Measurements from ENCODE around the gene BRICD5.

BRICD5 gene

GRCh38 chr16:2251296-2252111 lies 40.8 kb upstream of the BRICD5 start, which contains the start of gene ECI1 (continued):
- TF ChIP-seq ZNF677 (tag by site-specific recombination; IDR thresholded peaks at IDR 0.05) (0 out of 2 replicates have a peak, but pooled peaks have one; percentile 52), MEIS1 (CRISPR knock-in tag; IDR thresholded peaks at IDR 0.05; ENCODE audit: borderline replicate concordance) (no peak), ZNF777 (tag by site-specific recombination; IDR thresholded peaks at IDR 0.05; ENCODE audit: borderline replicate concordance) (no peak), EGR2 (tag by site-specific recombination; IDR thresholded peaks at IDR 0.05; ENCODE audit: low read depth) (peak; percentile 80), ZNF19 (tag by site-specific recombination; IDR thresholded peaks at IDR 0.05; ENCODE audit: low read depth) (no peak), ZNF239 (tag by site-specific recombination; IDR thresholded peaks at IDR 0.05) (no peak), ZNF561 (tag by site-specific recombination; IDR thresholded peaks at IDR 0.05; ENCODE audit: borderline replicate concordance) (peak; percentile 99), ZFP37 (tag by site-specific recombination; IDR thresholded peaks at IDR 0.05) (peak; percentile 87; the same call in 1 of the 2 replicates), ZNF600 (tag by site-specific recombination; IDR thresholded peaks at IDR 0.05) (peak; percentile 99), ZNF510 (tag by site-specific recombination; IDR thresholded peaks at IDR 0.05; ENCODE audit: insufficient replicate concordance) (no peak), ZNF121 (tag by site-specific recombination; IDR thresholded peaks at IDR 0.05) (peak; percentile 91), ZBTB8A (tag by site-specific recombination; IDR thresholded peaks at IDR 0.05) (peak; percentile 97), ZNF629 (tag by site-specific recombination; IDR thresholded peaks at IDR 0.05) (peak; percentile 76), ZNF221 (tag by site-specific recombination; IDR thresholded peaks at IDR 0.05; ENCODE audit: borderline replicate concordance) (no peak), KLF10 (tag by site-specific recombination; IDR thresholded peaks at IDR 0.05) (peak; percentile 89), ZNF335 (tag by site-specific recombination; conservative IDR thresholded peaks at IDR 0.05) (peak; percentile 77), ZNF768 (tag by site-specific recombination; IDR thresholded peaks at IDR 0.05) (peak; percentile 44; the same call in 1 of the 2 replicates), ZFHX2 (tag by site-specific recombination; conservative IDR thresholded peaks at IDR 0.05) (peak; percentile 64), ZBTB17 (tag by site-specific recombination; IDR thresholded peaks at IDR 0.05) (peak; percentile 91), SP2 (tag by site-specific recombination; IDR thresholded peaks at IDR 0.05) (peak; percentile 98), ZXDB (tag by site-specific recombination; IDR thresholded peaks at IDR 0.05) (peak; percentile 94), ZNF132 (tag by site-specific recombination; IDR thresholded peaks at IDR 0.05; ENCODE audit: borderline replicate concordance) (no peak), GLIS2 (tag by site-specific recombination; IDR thresholded peaks at IDR 0.05) (peak; percentile 93; the same call in 1 of the 2 replicates), PATZ1 (tag by site-specific recombination; IDR thresholded peaks at IDR 0.05) (peak; percentile 100), ZNF621 (tag by site-specific recombination; IDR thresholded peaks at IDR 0.05) (no peak), ZNF660 (tag by site-specific recombination; IDR thresholded peaks at IDR 0.05) (peak; percentile 89)
- TF ChIP-seq, protein P1, sequence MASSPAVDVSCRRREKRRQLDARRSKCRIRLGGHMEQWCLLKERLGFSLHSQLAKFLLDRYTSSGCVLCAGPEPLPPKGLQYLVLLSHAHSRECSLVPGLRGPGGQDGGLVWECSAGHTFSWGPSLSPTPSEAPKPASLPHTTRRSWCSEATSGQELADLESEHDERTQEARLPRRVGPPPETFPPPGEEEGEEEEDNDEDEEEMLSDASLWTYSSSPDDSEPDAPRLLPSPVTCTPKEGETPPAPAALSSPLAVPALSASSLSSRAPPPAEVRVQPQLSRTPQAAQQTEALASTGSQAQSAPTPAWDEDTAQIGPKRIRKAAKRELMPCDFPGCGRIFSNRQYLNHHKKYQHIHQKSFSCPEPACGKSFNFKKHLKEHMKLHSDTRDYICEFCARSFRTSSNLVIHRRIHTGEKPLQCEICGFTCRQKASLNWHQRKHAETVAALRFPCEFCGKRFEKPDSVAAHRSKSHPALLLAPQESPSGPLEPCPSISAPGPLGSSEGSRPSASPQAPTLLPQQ (tag by site-specific recombination; IDR thresholded peaks at IDR 0.05): peak; percentile 86
- TF ChIP-seq, protein P2, sequence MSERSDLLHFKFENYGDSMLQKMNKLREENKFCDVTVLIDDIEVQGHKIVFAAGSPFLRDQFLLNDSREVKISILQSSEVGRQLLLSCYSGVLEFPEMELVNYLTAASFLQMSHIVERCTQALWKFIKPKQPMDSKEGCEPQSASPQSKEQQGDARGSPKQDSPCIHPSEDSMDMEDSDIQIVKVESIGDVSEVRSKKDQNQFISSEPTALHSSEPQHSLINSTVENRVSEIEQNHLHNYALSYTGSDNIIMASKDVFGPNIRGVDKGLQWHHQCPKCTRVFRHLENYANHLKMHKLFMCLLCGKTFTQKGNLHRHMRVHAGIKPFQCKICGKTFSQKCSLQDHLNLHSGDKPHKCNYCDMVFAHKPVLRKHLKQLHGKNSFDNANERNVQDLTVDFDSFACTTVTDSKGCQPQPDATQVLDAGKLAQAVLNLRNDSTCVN (tag by site-specific recombination; optimal IDR thresholded peaks at IDR 0.05): peak; percentile 97
- TF ChIP-seq, protein P3, sequence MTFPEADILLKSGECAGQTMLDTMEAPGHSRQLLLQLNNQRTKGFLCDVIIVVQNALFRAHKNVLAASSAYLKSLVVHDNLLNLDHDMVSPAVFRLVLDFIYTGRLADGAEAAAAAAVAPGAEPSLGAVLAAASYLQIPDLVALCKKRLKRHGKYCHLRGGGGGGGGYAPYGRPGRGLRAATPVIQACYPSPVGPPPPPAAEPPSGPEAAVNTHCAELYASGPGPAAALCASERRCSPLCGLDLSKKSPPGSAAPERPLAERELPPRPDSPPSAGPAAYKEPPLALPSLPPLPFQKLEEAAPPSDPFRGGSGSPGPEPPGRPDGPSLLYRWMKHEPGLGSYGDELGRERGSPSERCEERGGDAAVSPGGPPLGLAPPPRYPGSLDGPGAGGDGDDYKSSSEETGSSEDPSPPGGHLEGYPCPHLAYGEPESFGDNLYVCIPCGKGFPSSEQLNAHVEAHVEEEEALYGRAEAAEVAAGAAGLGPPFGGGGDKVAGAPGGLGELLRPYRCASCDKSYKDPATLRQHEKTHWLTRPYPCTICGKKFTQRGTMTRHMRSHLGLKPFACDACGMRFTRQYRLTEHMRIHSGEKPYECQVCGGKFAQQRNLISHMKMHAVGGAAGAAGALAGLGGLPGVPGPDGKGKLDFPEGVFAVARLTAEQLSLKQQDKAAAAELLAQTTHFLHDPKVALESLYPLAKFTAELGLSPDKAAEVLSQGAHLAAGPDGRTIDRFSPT (tag by site-specific recombination; IDR thresholded peaks at IDR 0.05): peak; percentile 100
- TF ChIP-seq, protein P4, sequence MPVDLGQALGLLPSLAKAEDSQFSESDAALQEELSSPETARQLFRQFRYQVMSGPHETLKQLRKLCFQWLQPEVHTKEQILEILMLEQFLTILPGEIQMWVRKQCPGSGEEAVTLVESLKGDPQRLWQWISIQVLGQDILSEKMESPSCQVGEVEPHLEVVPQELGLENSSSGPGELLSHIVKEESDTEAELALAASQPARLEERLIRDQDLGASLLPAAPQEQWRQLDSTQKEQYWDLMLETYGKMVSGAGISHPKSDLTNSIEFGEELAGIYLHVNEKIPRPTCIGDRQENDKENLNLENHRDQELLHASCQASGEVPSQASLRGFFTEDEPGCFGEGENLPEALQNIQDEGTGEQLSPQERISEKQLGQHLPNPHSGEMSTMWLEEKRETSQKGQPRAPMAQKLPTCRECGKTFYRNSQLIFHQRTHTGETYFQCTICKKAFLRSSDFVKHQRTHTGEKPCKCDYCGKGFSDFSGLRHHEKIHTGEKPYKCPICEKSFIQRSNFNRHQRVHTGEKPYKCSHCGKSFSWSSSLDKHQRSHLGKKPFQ (tag by site-specific recombination; IDR thresholded peaks at IDR 0.05): peak; percentile 12; the same call in 1 of the 2 replicates
